HCT116 (cell line): ENCODE results near the gene GGA2.

ENCODE experiments used
- POLR2A ChIP-seq: IDR thresholded peaks from 2 replicates; pipeline ENCODE4 v1.7.0; 2011; ENCODE audit warnings: borderline replicate concordance; ENCODE audit not compliant: insufficient read depth, insufficient read length; ENCODE audit errors: extremely low read depth
- SRF ChIP-seq: IDR thresholded peaks from 2 replicates; pipeline ENCODE4 v1.6.1; 2012; ENCODE audit warnings: low read depth

DNA sequence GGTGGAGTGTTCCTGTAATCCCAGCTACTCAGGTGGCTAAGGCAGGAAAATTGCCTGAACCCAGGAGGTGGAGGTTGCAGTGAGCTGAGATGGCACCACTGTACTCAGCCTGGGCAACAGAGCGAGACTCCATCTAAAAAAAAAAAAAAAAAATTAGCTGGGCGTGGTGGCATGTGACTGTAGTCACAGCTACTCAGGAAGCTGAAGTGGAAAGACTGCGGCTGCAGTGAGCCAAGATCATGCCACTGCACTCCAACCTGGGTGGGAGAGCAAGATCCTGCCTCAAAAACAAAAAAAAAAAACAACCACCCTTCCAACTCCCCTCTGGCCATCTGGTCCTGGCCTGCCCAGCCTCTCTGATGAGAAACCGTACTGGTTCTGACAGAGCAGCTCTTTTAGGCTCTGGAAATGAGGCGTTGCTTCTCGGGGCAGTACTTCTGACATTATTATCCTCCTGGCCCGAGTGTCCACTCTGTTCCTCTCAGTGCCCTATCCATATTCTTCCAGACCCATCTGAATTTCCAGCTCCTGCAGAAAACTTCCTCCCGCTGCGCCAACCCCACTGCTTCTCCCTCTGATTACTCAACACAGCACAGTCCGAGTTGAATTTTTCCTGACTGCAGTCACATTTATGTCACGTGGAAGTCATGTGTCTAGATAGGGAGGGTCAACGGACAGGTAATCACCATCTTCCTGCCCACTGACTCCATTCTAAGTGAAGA is 13.3 kb downstream of the GGA2 start:
- TF ChIP-seq POLR2A = no peak
- TF ChIP-seq SRF = no peak
